Suprapubic skin (tissue), 4 donors: ENCODE results near the gene SCNN1B.

Source experiments
- EP300 ChIP-seq: sonication (generic); formaldehyde crosslinking; IDR thresholded peaks from one replicate; pipeline ENCODE4 v1.6.1; 2017; ENCODE audit warnings: antibody characterized with exemption
- POLR2A ChIP-seq, 2 donors: fragments of 450-650 bp; IDR thresholded peaks; one replicate each; pipeline ENCODE4 v1.6.1; 2017; ENCODE audit warnings: antibody characterized with exemption in 2 of 2, mild to moderate bottlenecking in 2 of 2, moderate library complexity in 2 of 2
- POLR2AphosphoS5 ChIP-seq, 3 donors: sonication (generic); formaldehyde crosslinking; IDR thresholded peaks; one replicate each; pipeline ENCODE4 v1.6.1; 2017; ENCODE audit warnings: antibody characterized with exemption in 3 of 3
- TF ChIP-seq, protein P1 (sequence below), 2 donors: fragments of 200-600 bp in 1 of 2; fragments of 450-650 bp in 1 of 2; sonication (generic) in 1 of 2; IDR thresholded peaks; one replicate each; pipeline ENCODE4 v1.5.1; 2016 to 2019; ENCODE audit warnings: antibody characterized with exemption in 2 of 2, mild to moderate bottlenecking in 1 of 2, moderate library complexity in 1 of 2

DNA sequence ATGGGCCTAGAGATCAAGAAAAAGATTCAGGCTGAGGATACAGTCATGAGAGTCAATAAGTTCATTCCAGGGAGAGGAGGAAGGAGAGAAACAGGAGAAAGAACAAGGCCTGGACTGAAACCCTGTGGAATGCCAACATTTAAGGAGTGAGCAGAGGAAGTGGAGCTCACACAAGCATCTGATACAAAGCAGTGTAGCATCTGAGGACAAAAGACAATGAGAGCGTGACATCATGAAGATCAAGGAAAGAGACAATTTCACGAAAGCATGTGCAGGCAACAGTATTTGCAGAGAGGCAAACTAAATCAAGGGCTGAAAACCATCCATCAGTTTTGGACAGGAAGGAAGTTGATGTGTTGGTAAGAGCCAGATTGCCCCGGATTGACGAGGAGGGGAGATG, 25.3 kb upstream of the SCNN1B start:
- TF ChIP-seq, protein P1, sequence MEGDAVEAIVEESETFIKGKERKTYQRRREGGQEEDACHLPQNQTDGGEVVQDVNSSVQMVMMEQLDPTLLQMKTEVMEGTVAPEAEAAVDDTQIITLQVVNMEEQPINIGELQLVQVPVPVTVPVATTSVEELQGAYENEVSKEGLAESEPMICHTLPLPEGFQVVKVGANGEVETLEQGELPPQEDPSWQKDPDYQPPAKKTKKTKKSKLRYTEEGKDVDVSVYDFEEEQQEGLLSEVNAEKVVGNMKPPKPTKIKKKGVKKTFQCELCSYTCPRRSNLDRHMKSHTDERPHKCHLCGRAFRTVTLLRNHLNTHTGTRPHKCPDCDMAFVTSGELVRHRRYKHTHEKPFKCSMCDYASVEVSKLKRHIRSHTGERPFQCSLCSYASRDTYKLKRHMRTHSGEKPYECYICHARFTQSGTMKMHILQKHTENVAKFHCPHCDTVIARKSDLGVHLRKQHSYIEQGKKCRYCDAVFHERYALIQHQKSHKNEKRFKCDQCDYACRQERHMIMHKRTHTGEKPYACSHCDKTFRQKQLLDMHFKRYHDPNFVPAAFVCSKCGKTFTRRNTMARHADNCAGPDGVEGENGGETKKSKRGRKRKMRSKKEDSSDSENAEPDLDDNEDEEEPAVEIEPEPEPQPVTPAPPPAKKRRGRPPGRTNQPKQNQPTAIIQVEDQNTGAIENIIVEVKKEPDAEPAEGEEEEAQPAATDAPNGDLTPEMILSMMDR (IDR thresholded peaks at IDR 0.05): no peak
- TF ChIP-seq POLR2A (IDR thresholded peaks at IDR 0.05) (no peak), POLR2AphosphoS5 (IDR thresholded peaks at IDR 0.05) (no peak), EP300 (no peak)
